BE2C (cell line): Measurements from ENCODE around the gene RPH3AL.

Source experiments
- DNase-seq: peaks from one replicate; pipeline ENCODE4 v3.0.0-alpha.2; 2020
- H3K27me3 ChIP-seq: fragments of 250-450 bp; sonication (Bioruptor Pico); 2 replicates; pipeline ENCODE4 v1.5.1; 2020; ENCODE audit warnings: mild to moderate bottlenecking
- H3K36me3 ChIP-seq: fragments of 250-450 bp; sonication (Bioruptor Pico); 2 replicates; pipeline ENCODE4 v1.5.1; 2020; ENCODE audit warnings: mild to moderate bottlenecking
- H3K4me1 ChIP-seq: fragments of 250-450 bp; sonication (Bioruptor Pico); 2 replicates; pipeline ENCODE4 v1.5.1; 2020
- H3K4me3 ChIP-seq: 2 replicates; pipeline ENCODE4 v1.5.1; 2011; ENCODE audit warnings: low read depth, low read length
- H3K9me3 ChIP-seq: fragments of 250-450 bp; sonication (Bioruptor Pico); 2 replicates; pipeline ENCODE4 v1.5.1; 2020
- TF ChIP-seq, protein P1 (sequence below): IDR thresholded peaks from 2 replicates; pipeline ENCODE4 v1.5.1; 2012; ENCODE audit warnings: mild to moderate bottlenecking, low read depth, low read length

The RPH3AL gene

DNA sequence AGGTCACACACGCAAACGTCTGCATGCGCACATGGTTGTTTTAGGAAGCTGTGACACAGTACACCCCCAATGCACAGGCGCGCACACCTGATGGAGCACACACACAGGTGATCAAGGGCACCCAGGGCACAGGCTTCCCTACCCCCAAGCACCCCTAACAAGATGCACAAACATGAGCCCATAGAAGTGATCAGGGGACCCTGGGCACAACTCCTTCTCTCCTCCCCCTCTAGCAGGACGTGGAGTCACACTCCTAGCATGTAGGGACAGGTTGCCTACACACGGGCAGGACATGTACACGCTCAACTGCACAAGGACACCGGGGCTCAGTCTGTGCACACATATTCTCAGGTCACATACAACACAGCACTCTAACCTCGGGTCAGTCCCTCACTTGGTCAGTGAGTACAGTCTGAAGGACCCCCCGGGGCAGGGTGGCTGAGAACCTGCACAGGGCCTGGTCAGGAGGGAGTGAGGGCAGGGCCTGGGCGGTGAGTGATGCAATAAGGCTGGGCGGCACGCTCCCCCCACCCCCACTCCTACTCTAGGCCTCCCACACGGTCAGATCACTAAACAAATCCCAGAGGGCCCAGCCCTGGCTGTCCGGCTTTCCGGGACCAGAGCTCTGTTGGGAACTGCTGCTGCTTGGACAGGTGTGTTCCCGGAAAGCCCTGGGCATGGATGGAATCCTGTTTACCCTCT, 170.4 kb downstream of the RPH3AL start:
- Histone ChIP-seq H3K4me3 (peak overlapping the region; percentile 19; the same call in 1 of the 2 replicates), H3K9me3 (no peaks in the 10 kb centered on the region), H3K4me1 (no peaks in the 10 kb centered on the region), H3K36me3 (no peaks in the 10 kb centered on the region), H3K27me3 (peaks cover 30% of the 10 kb centered on the region)
- DNase-seq, result no peak
- TF ChIP-seq, protein P1, sequence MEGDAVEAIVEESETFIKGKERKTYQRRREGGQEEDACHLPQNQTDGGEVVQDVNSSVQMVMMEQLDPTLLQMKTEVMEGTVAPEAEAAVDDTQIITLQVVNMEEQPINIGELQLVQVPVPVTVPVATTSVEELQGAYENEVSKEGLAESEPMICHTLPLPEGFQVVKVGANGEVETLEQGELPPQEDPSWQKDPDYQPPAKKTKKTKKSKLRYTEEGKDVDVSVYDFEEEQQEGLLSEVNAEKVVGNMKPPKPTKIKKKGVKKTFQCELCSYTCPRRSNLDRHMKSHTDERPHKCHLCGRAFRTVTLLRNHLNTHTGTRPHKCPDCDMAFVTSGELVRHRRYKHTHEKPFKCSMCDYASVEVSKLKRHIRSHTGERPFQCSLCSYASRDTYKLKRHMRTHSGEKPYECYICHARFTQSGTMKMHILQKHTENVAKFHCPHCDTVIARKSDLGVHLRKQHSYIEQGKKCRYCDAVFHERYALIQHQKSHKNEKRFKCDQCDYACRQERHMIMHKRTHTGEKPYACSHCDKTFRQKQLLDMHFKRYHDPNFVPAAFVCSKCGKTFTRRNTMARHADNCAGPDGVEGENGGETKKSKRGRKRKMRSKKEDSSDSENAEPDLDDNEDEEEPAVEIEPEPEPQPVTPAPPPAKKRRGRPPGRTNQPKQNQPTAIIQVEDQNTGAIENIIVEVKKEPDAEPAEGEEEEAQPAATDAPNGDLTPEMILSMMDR, result no peak

DNA sequence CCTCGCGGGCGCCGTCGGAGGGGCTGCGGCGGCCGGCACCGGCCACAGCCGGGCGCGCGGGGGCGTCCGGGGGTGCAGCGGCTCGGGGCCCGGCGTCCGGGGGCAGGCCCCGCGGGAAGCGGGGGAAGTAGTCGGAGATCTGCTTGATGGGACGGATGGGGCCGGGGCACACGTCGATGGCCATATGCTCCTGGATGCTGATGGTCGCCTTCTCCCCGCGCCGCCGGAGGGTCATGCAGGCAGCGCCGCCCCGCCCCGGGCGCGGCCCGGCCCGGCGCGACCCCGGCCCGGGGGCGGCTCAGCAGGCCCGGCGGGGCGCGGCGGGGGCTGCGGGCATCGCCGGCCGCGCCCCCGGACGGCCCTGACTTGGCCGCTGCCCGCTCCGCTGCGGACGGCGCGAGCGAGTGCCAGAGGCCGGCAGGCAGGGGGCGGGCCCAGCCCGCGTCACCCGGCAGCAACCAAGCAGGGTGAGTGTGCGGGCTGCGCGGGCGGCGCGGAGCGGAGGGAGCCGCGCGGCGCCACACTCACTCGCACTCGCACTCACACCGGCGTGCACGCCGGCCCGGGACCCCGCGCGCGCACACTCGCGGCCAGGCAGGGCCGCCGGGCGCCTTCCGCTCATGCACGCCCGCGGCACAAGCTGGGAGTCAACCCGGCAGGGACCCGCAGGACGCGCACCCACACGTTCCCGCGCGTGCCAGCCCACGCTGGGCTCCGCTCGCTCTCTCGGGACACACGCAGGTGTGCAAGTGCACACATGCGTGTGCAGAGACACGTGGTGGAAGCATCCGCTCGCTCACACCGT, 171.2 kb downstream of the RPH3AL start, which contains the start of gene DOC2B:
Gene DOC2B (minus strand): TSS at position 406 of the 805 bp plus-strand sequence. CDS start 171 bp downstream, at position 235.
- peak; percentile 39 for DNase-seq
- Histone ChIP-seq H3K9me3 (no peaks in the 10 kb centered on the region), H3K4me3 (peak within 1 kb of the TSS; percentile 19; the same call in 1 of the 2 replicates), H3K4me1 (no peaks in the 10 kb centered on the region), H3K36me3 (no peaks in the 10 kb centered on the region), H3K27me3 (peaks cover 30% of the 10 kb centered on the region)
- TF ChIP-seq, protein P1, result no peak

DNA sequence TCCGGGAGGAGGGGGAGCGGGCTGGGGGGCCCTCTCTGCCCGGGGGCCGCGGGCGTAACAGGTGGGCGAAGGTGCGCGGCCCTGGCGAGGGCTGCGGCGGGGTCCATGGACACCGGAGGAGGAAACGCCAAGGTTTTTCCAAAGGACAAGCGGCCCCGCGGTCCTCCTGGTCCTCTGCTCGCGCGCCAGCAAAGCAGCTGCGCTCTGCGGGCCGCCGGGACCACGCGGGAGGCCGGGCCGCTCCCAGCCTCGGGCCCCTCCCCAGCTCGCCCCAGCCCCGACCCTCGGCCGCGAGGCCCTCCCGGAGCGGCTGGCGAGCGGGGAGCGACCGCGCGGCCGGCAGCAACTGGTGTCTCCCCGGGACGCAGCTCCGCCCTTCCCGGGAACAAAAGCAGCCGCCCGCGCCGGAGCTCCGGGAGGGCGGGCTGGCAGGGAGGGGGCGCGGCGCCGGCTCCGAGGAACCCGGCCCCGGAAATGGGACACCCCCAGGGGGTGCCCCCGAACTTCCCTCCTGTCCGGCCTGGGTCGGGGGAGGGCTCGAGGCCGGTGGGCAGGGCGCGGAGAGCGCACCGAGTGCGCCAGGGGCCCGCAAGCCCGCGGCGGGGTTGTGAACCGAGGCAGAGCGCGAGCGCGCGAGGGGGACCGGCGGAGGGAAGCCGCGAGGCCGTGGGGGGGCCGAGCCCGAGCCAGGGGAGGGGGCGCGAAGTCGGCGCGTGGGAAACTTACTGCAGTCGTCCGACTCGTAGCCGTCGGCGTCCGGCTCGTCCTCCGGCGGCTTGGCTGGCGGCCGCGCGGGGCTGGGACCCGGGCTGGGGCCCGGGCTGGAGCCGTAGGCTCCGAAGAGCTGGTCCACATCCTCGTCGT, 172.0 kb downstream of the RPH3AL start:
- Histone ChIP-seq H3K9me3 (no peaks in the 10 kb centered on the region), H3K27me3 (peaks cover 30% of the 10 kb centered on the region), H3K4me1 (no peaks in the 10 kb centered on the region), H3K36me3 (no peaks in the 10 kb centered on the region), H3K4me3 (no peak overlapping the region)
- no peak for DNase-seq
- TF ChIP-seq, protein P1, result no peak

DNA sequence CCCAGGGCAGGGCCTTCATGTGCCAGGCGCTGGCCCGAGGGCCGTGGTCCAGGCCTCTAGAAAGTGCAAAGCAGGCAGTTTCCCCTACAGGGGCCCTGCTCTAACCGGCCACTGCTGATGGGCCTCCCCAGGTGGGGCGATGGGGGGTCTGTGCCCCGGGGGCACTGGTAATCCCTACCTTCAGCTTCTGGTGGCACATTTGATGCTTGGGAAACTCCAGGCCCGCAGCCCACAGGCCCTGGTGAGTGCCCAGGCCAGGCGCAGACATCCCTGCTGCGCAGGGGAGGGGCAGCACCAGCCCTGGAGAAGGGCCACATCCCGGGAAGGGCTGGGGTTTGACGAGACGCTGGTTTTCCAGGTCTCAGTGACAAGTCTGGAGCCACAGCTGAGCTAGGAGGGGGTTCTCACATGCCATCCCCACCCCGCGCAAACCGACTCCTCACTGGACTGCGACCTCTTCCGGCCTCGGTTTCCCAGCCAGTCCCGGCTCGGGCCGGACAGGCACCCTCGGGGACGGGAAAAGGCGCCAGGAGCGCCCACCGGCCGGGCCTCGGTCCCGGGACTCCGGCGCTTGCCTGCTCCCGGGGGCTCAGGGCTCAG, 172.7 kb downstream of the RPH3AL start:
- H3K4me3 ChIP-seq, result no peak overlapping the region
- TF ChIP-seq, protein P1, result no peak
- H3K36me3 ChIP-seq, result no peaks in the 10 kb centered on the region
- H3K27me3 ChIP-seq, result peaks cover 30% of the 10 kb centered on the region
- H3K9me3 ChIP-seq, result no peaks in the 10 kb centered on the region
- no peak for DNase-seq
- no peaks in the 10 kb centered on the region for H3K4me1 ChIP-seq

DNA sequence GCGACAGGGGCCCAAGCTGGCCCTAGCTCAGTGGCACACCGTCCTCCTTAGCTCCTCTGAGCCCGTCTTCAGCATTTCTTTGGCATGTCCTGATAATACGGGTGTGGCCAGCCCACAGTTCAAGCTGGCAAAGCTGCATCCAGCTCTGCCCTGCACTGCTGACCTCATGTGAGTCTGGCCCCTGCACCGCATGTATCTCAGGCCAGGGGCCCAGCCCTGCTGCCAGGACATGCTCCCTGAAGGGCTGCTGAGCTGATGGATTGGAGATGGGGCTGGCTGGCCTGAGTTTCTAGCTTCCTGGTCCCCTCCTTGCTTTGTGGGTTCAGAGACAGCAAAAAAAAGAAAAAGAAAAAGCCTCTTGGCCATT, 173.6 kb downstream of the RPH3AL start:
- peaks cover 30% of the 10 kb centered on the region for H3K27me3 ChIP-seq
- H3K4me3 ChIP-seq, result no peak overlapping the region
- H3K4me1 ChIP-seq, result no peaks in the 10 kb centered on the region
- no peaks in the 10 kb centered on the region for H3K9me3 ChIP-seq
- TF ChIP-seq, protein P1, result no peak
- no peak for DNase-seq
- H3K36me3 ChIP-seq, result no peaks in the 10 kb centered on the region
